K562 (cell line): ENCODE data around the gene CLDN5.

Experiments
- CHD2 ChIP-seq: IDR thresholded peaks from 2 replicates; pipeline ENCODE4 v1.6.1; 2011; ENCODE audit warnings: low read depth, low read length
- TF ChIP-seq, protein P1 (sequence below), 2 experiments: fragments of 450-650 bp in 1 of 2; sonication (generic) in 1 of 2; formaldehyde crosslinking in 1 of 2; IDR thresholded peaks; 2 replicates each; pipeline versions ENCODE4 v1.7.1 to v1.9.0; 2016 to 2022; ENCODE audit warnings: inconsistent platforms in 1 of 2, mild to moderate bottlenecking in 1 of 2, missing genetic modification reagents in 1 of 2

DNA sequence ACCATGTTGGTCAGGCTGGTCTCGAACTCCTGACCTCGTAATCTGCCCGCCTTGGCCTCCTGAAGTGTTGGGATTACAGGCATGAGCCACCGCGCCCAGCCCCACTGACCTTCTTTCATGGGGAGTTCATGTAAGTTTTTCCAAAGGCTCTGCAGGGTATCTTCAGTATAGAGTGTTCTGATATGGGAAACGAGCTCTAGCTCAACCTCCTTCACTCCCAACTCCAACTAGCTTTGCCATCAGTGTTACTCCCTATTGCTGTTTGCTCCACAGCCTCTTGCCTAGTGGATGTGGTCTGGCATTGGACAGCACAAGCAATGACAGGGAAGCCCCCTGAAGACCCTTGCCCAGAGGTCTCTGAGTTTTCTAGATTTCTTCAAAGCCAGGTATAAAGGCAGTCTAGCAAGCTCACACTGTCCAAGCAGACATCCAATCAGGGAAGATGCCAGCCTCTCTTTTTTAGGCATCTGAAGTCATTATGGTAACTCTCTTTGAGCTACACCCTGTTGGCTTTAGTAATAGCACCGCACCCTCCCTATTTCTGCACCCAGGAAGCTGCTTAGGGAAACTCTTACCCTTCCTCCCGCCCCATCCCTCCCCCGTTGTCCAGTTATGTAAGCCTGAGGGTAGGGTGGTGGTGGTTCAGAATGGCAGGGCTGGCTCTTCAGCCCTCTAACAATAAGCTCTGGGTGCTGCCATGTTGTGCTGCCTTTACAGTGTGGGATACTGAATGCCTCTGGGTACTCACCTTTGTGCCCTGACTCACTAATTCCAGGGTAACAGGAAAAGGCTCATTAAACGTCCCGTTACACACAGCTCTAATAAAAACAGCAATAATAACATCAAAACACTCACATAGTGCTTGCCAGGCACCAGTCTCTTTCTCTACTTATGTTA, 41.4 kb upstream of the CLDN5 start:
- no peak for TF ChIP-seq CHD2
- TF ChIP-seq, protein P1, sequence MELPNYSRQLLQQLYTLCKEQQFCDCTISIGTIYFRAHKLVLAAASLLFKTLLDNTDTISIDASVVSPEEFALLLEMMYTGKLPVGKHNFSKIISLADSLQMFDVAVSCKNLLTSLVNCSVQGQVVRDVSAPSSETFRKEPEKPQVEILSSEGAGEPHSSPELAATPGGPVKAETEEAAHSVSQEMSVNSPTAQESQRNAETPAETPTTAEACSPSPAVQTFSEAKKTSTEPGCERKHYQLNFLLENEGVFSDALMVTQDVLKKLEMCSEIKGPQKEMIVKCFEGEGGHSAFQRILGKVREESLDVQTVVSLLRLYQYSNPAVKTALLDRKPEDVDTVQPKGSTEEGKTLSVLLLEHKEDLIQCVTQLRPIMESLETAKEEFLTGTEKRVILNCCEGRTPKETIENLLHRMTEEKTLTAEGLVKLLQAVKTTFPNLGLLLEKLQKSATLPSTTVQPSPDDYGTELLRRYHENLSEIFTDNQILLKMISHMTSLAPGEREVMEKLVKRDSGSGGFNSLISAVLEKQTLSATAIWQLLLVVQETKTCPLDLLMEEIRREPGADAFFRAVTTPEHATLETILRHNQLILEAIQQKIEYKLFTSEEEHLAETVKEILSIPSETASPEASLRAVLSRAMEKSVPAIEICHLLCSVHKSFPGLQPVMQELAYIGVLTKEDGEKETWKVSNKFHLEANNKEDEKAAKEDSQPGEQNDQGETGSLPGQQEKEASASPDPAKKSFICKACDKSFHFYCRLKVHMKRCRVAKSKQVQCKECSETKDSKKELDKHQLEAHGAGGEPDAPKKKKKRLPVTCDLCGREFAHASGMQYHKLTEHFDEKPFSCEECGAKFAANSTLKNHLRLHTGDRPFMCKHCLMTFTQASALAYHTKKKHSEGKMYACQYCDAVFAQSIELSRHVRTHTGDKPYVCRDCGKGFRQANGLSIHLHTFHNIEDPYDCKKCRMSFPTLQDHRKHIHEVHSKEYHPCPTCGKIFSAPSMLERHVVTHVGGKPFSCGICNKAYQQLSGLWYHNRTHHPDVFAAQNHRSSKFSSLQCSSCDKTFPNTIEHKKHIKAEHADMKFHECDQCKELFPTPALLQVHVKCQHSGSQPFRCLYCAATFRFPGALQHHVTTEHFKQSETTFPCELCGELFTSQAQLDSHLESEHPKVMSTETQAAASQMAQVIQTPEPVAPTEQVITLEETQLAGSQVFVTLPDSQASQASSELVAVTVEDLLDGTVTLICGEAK (IDR thresholded peaks at IDR 0.05): no peak
- TF ChIP-seq, protein P1 (CRISPR knock-in tag; IDR thresholded peaks at IDR 0.05): no peak
